HUES64 (cell line): Measurements from ENCODE around the gene STAP1.
A peak's percentile ranks its signal among the peaks of the same experiment; 100 is the strongest.
"Not testable (repeated sequence)": the region's sequence is repeated elsewhere in the genome, so short reads cannot be mapped to it uniquely, and the experiment has no call there.

Experiments
- H3K27ac ChIP-seq: 2 replicates; pipeline ENCODE4 v1.7.0; 2013; ENCODE audit warnings: low read depth, low read length, inconsistent platforms
- H3K27me3 ChIP-seq: 2 replicates; pipeline ENCODE4 v1.6.1; 2013; ENCODE audit warnings: mild to moderate bottlenecking, low read length; ENCODE audit not compliant: insufficient read depth
- H3K36me3 ChIP-seq: 2 replicates; pipeline ENCODE4 v1.6.1; 2013; ENCODE audit warnings: mild to moderate bottlenecking, low read length; ENCODE audit not compliant: insufficient read depth
- H3K4me1 ChIP-seq: 2 replicates; pipeline ENCODE4 v1.6.1; 2013; ENCODE audit warnings: mild to moderate bottlenecking, low read length, moderate library complexity; ENCODE audit not compliant: insufficient read depth
- H3K4me3 ChIP-seq: 2 replicates; pipeline ENCODE4 v1.5.1; 2013; ENCODE audit warnings: mild to moderate bottlenecking, low read length, moderate library complexity
- H3K9ac ChIP-seq: 2 replicates; pipeline ENCODE4 v1.6.1; 2013; ENCODE audit warnings: mild to moderate bottlenecking, low read depth, low read length
- H3K9me3 ChIP-seq: 2 replicates; pipeline ENCODE4 v1.6.1; 2013; ENCODE audit warnings: low read depth, low read length; ENCODE audit not compliant: insufficient read depth
- WGBS: fragments of 150-250, 120-280 bp; methylation state at CpG from one replicate; pipeline ENCODE4 v1.1.7; 2013; ENCODE audit warnings: missing lambda C conversion rate; 5-methylcytosine and 5-hydroxymethylcytosine counted together

STAP1 gene

GRCh38 chr4:67539830-67540229 lies 18.7 kb upstream of the STAP1 start:
- H3K9ac ChIP-seq = no peak overlapping the region
- H3K36me3 ChIP-seq = peaks cover 87% of the 10 kb centered on the region
- H3K27me3 ChIP-seq = no peaks in the 10 kb centered on the region
- no peaks in the 10 kb centered on the region for H3K9me3 ChIP-seq
- H3K4me1 ChIP-seq = peaks cover 9% of the 10 kb centered on the region; the same call in 1 of the 2 replicates
- WGBS = no CpG with 5 or more reads among the region's 1 CpG
- H3K4me3 ChIP-seq = no peak overlapping the region
- no peak overlapping the region for H3K27ac ChIP-seq

- Histone ChIP-seq H3K9me3 (no peaks in the 10 kb centered on the region), H3K9ac (no peak overlapping the region), H3K4me3 (no peak overlapping the region), H3K27me3 (no peaks in the 10 kb centered on the region), H3K36me3 (peaks cover 65% of the 10 kb centered on the region), H3K27ac (no peak overlapping the region), H3K4me1 (peaks cover 9% of the 10 kb centered on the region; the same call in 1 of the 2 replicates)
- whole genome bisulfite sequencing = 82% methylated on average over 1 of the region's 1 CpG
These were observed 16.5 kb upstream of the STAP1 start for GRCh38 chr4:67542076-67542475.

GRCh38 chr4:67545199-67546003 lies 13.1 kb upstream of the STAP1 start, which contains the start of gene CENPC:
CENPC (minus strand) TSS chr4:67545503; CDS start chr4:67545355, 148 bp downstream.
- Histone ChIP-seq H3K27me3 (no peaks in the 10 kb centered on the region), H3K4me3 (peak within 1 kb of the TSS; percentile 96), H3K4me1 (peaks cover 9% of the 10 kb centered on the region; the same call in 1 of the 2 replicates), H3K36me3 (peaks cover 32% of the 10 kb centered on the region), H3K9me3 (no peaks in the 10 kb centered on the region), H3K9ac (peak within 1 kb of the TSS; percentile 98), H3K27ac (peak within 1 kb of the TSS; percentile 89)
- WGBS = under 1% methylated on average over 39 of the region's 53 CpGs

DNA sequence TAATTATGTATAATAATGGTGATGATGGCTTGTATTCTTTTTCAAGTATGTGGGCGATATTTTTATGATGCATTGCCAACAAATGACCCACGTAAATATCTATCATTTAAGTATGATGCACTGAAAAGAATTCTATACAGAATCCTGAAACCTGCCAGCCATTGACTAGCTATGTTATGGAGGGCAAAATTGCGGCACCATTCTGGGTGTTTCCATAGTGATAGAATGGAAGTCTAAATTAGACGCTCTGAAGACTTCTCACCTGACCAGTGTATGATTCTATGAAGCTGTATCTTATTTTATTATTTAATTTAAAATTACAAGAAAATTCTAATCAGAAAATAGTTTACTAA lies 12.5 kb upstream of the STAP1 start:
- Histone ChIP-seq H3K4me1 (peaks cover 9% of the 10 kb centered on the region; the same call in 1 of the 2 replicates), H3K27me3 (no peaks in the 10 kb centered on the region), H3K4me3 (peak overlapping the region; percentile 96), H3K9ac (peak overlapping the region; percentile 68; the same call in 1 of the 2 replicates), H3K27ac (no peak overlapping the region), H3K36me3 (peaks cover 26% of the 10 kb centered on the region), H3K9me3 (no peaks in the 10 kb centered on the region)
- 84% methylated on average over 2 of the region's 4 CpGs for WGBS

- Histone ChIP-seq H3K36me3 (peaks cover 16% of the 10 kb centered on the region), H3K27ac (no peak overlapping the region), H3K4me3 (no peak overlapping the region), H3K4me1 (peaks cover 9% of the 10 kb centered on the region; the same call in 1 of the 2 replicates), H3K9me3 (no peaks in the 10 kb centered on the region), H3K9ac (no peak overlapping the region), H3K27me3 (no peaks in the 10 kb centered on the region)
- 85% methylated on average over 2 of the region's 4 CpGs for WGBS
These were observed 11.6 kb upstream of the STAP1 start for GRCh38 chr4:67546971-67547370.

GRCh38 chr4:67549123-67549522 lies 9.4 kb upstream of the STAP1 start:
- Histone ChIP-seq H3K27ac (no peak overlapping the region), H3K4me3 (no peak overlapping the region), H3K4me1 (peaks cover 4% of the 10 kb centered on the region; the same call in 1 of the 2 replicates), H3K9me3 (no peaks in the 10 kb centered on the region), H3K27me3 (no peaks in the 10 kb centered on the region), H3K9ac (no peak overlapping the region), H3K36me3 (no peaks in the 10 kb centered on the region)
- WGBS = 89% methylated on average over 1 of the region's 1 CpG

GRCh38 chr4:67550451-67550850 lies 8.1 kb upstream of the STAP1 start:
- H3K9ac ChIP-seq = no peak overlapping the region
- no peak overlapping the region for H3K4me3 ChIP-seq
- no peaks in the 10 kb centered on the region for H3K4me1 ChIP-seq

GRCh38 chr4:67550857-67551256 lies 7.7 kb upstream of the STAP1 start:
- WGBS = 98% methylated on average over 3 of the region's 3 CpGs
- no peak overlapping the region for H3K27ac ChIP-seq
- H3K4me1 ChIP-seq = no peaks in the 10 kb centered on the region
- no peaks in the 10 kb centered on the region for H3K9me3 ChIP-seq
- H3K36me3 ChIP-seq = no peaks in the 10 kb centered on the region
- no peaks in the 10 kb centered on the region for H3K27me3 ChIP-seq
- no peak overlapping the region for H3K4me3 ChIP-seq
- no peak overlapping the region for H3K9ac ChIP-seq

More at GRCh38 chr4:67550451-67550850, 8.1 kb upstream of the STAP1 start:
- Histone ChIP-seq H3K9me3 (no peaks in the 10 kb centered on the region), H3K27me3 (no peaks in the 10 kb centered on the region), H3K36me3 (no peaks in the 10 kb centered on the region), H3K27ac (no peak overlapping the region)

- not testable (repeated sequence) for H3K9ac ChIP-seq, H3K27me3 ChIP-seq, H3K36me3 ChIP-seq, H3K4me1 ChIP-seq, H3K4me3 ChIP-seq, H3K9me3 ChIP-seq, H3K27ac ChIP-seq
- 81% methylated on average over 2 of the region's 4 CpGs for WGBS
These were observed 6.3 kb upstream of the STAP1 start for GRCh38 chr4:67552146-67552792.

- Histone ChIP-seq H3K36me3 (no peaks in the 10 kb centered on the region), H3K9me3 (no peaks in the 10 kb centered on the region), H3K9ac (no peak overlapping the region), H3K4me1 (no peaks in the 10 kb centered on the region), H3K4me3 (no peak overlapping the region), H3K27ac (no peak overlapping the region), H3K27me3 (no peaks in the 10 kb centered on the region)
- 98% methylated on average over 3 of the region's 3 CpGs for WGBS
These were observed 4.4 kb upstream of the STAP1 start for GRCh38 chr4:67554096-67554495.

DNA sequence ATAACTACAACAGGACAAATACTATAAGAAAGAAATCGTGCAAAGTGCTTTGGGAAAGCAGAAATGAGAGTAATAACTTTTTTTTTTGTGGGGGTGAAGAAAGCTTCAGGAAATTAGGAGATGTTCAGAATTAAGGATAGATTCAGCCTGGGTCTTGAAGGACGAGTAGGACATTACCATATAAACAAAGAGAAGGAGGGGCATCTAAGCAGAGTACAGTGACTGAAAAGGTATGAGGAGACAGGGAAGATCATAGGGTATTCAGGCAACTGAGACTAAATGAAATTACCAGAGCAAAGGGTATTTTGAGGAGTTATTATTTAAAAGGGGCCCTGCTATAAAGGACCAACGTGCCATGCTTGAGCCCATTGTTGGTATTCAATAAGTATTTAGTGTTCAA lies 3.1 kb upstream of the STAP1 start:
- no peak overlapping the region for H3K9ac ChIP-seq
- H3K36me3 ChIP-seq = no peaks in the 10 kb centered on the region
- 59% methylated on average over 3 of the region's 3 CpGs for WGBS
- H3K27me3 ChIP-seq = no peaks in the 10 kb centered on the region
- H3K27ac ChIP-seq = no peak overlapping the region
- H3K4me1 ChIP-seq = no peaks in the 10 kb centered on the region
- no peaks in the 10 kb centered on the region for H3K9me3 ChIP-seq
- H3K4me3 ChIP-seq = no peak overlapping the region
